ENCODE measurements around the gene GAL3ST1. TPM values are rescaled to one million over a fixed set of nuclear protein-coding genes. Genes with fewer than 3 reads are reported as not detected.

Gene GAL3ST1
- polyA plus RNA-seq, 1 donor (not counting 4 experiments of a cell fraction or from before 2014, with no cell fraction given) = not detected

DNA sequence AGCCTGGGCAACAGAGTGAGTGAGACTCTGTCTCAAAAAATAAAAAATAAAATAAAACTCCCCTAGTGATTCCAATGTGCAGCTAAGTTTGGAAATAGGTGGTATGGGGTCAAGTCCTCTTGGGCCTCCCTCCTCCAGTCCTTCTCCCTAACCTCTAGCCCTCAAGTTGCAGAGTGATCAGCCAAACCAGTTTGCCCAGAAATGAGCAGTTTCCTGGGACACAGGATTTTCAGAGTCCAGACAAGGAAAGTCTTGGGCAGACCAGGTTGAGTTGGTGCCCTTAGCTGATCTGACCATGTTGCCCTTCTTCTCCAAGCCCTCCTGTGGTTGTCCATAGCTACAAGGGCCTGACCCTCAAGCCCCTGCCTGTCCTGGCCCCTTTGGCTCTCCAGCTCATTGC is 40.4 kb upstream of the GAL3ST1 start:
- Histone ChIP-seq H3K9me3 (ENCODE audit: control insufficient read depth, low read depth, low read length) (no peaks in the 10 kb centered on the region), H3K9me1 (ENCODE audit: control insufficient read depth, extremely low read depth, insufficient read depth, low read length) (no peaks in the 10 kb centered on the region), H4K20me1 (ENCODE audit: control insufficient read depth, extremely low read depth, insufficient read depth, low read length) (no peaks in the 10 kb centered on the region), H3K4me2 (ENCODE audit: control insufficient read depth, extremely low read depth, insufficient read depth, low read depth, low read length) (no peak overlapping the region), H3K27ac (ENCODE audit: control insufficient read depth, insufficient read depth, low read length) (no peak overlapping the region), H3K4me3 (ENCODE audit: control insufficient read depth in 2 of 3, extremely low read depth in 1 of 3, insufficient read depth in 2 of 3, low read depth in 1 of 3, low read length in 3 of 3) (no peak overlapping the region), H3K9ac (ENCODE audit: control insufficient read depth, extremely low read depth, insufficient read depth, low read length) (no peak overlapping the region), H2AFZ (ENCODE audit: control insufficient read depth, low read length) (no peak overlapping the region), H3K36me3 (ENCODE audit: control insufficient read depth in 2 of 2, extremely low read depth in 1 of 2, insufficient read depth in 2 of 2, low read length in 2 of 2) (no peaks in the 10 kb centered on the region), H3K4me1 (ENCODE audit: control insufficient read depth, extremely low read depth, insufficient read depth, low read length) (no peaks in the 10 kb centered on the region), H3K27me3 (ENCODE audit: control insufficient read depth, extremely low read depth, insufficient read depth, low read length) (no peaks in the 10 kb centered on the region), H3K79me2 (ENCODE audit: control insufficient read depth, insufficient read depth, low read length) (no peaks in the 10 kb centered on the region)
- TF ChIP-seq CTCF (optimal IDR thresholded peaks at IDR 0.05 in 1 of 3, IDR thresholded peaks at IDR 0.05 in 1 of 3, conservative IDR thresholded peaks at IDR 0.05 in 1 of 3; ENCODE audit: extremely low read depth in 1 of 3, insufficient read depth in 2 of 3, low read length in 3 of 3) = no peak
- TF ChIP-seq EZH2 (IDR thresholded peaks at IDR 0.05; ENCODE audit: low read length) = no peak
- no peak for FAIRE-seq
- dilution Hi-C loops (cut with MboI; ENCODE audit: extremely low pct_ligation_motif_present, low sequenced_read_pairs) = no loop called here
- DNase-seq (ENCODE audit: low read depth, low spot score) = no peak

DNA sequence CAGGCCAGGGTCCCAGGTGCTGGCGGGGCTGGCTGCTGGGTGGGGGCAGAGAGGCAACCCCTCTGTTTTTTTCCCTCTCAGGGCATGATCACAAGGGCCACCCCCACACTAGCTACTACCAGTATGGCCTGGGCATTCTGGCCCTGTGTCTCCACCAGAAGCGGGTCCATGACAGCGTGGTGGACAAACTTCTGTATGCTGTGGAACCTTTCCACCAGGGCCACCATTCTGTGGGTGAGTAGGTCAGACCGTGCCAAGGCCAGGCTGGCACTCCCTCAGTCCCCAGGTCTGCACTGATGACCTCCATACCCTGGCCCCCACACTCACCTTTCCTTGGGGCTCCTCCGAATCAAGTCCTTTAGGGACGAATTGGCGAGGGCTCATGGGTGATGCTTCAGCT is 39.8 kb upstream of the GAL3ST1 start:
- H3K27me3 ChIP-seq (ENCODE audit: control insufficient read depth, extremely low read depth, insufficient read depth, low read length) = no peaks in the 10 kb centered on the region
- TF ChIP-seq EZH2 (IDR thresholded peaks at IDR 0.05; ENCODE audit: low read length) = no peak
- no peak overlapping the region for H3K27ac ChIP-seq (ENCODE audit: control insufficient read depth, insufficient read depth, low read length)
- H3K4me2 ChIP-seq (ENCODE audit: control insufficient read depth, extremely low read depth, insufficient read depth, low read depth, low read length) = no peak overlapping the region
- DNase-seq (ENCODE audit: low read depth, low spot score) = no peak
- dilution Hi-C loops (cut with MboI; ENCODE audit: extremely low pct_ligation_motif_present, low sequenced_read_pairs) = no loop called here
- no peaks in the 10 kb centered on the region for H3K79me2 ChIP-seq (ENCODE audit: control insufficient read depth, insufficient read depth, low read length)
- H3K4me3 ChIP-seq (ENCODE audit: control insufficient read depth in 2 of 3, extremely low read depth in 1 of 3, insufficient read depth in 2 of 3, low read depth in 1 of 3, low read length in 3 of 3) = no peak overlapping the region
- FAIRE-seq = no peak
- H3K4me1 ChIP-seq (ENCODE audit: control insufficient read depth, extremely low read depth, insufficient read depth, low read length) = peaks cover 6% of the 10 kb centered on the region
- no peak overlapping the region for H3K9ac ChIP-seq (ENCODE audit: control insufficient read depth, extremely low read depth, insufficient read depth, low read length)
- no peaks in the 10 kb centered on the region for H3K9me1 ChIP-seq (ENCODE audit: control insufficient read depth, extremely low read depth, insufficient read depth, low read length)
- H4K20me1 ChIP-seq (ENCODE audit: control insufficient read depth, extremely low read depth, insufficient read depth, low read length) = no peaks in the 10 kb centered on the region
- H3K9me3 ChIP-seq (ENCODE audit: control insufficient read depth, low read depth, low read length) = no peaks in the 10 kb centered on the region
- H3K36me3 ChIP-seq (ENCODE audit: control insufficient read depth in 2 of 2, extremely low read depth in 1 of 2, insufficient read depth in 2 of 2, low read length in 2 of 2) = no peaks in the 10 kb centered on the region
- H2AFZ ChIP-seq (ENCODE audit: control insufficient read depth, low read length) = no peak overlapping the region

DNA sequence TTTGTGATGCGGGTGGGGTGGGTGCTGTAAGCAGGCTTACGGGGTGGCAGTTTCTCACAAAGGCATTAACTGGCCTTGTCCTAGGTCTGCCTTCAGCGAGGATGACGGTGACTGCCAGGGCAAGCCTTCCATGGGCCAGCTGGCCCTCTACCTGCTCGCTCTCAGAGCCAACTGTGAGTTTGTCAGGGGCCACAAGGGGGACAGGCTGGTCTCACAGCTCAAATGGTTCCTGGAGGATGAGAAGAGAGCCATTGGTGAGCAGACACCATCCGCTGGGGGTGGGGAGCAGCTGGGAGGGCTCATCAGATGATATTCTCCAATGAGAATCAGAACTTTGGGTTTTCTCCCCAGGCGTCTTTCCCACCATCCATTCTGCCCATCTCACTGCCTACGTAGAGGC is 38.3 kb upstream of the GAL3ST1 start:
- TF ChIP-seq CTCF (optimal IDR thresholded peaks at IDR 0.05 in 1 of 3, IDR thresholded peaks at IDR 0.05 in 1 of 3, conservative IDR thresholded peaks at IDR 0.05 in 1 of 3; ENCODE audit: extremely low read depth in 1 of 3, insufficient read depth in 2 of 3, low read length in 3 of 3) = no peak
- TF ChIP-seq EZH2 (IDR thresholded peaks at IDR 0.05; ENCODE audit: low read length) = no peak
- Histone ChIP-seq H4K20me1 (ENCODE audit: control insufficient read depth, extremely low read depth, insufficient read depth, low read length) (no peaks in the 10 kb centered on the region), H3K9me1 (ENCODE audit: control insufficient read depth, extremely low read depth, insufficient read depth, low read length) (no peaks in the 10 kb centered on the region), H3K9me3 (ENCODE audit: control insufficient read depth, low read depth, low read length) (no peaks in the 10 kb centered on the region), H3K27ac (ENCODE audit: control insufficient read depth, insufficient read depth, low read length) (no peak overlapping the region), H3K36me3 (ENCODE audit: control insufficient read depth in 2 of 2, extremely low read depth in 1 of 2, insufficient read depth in 2 of 2, low read length in 2 of 2) (no peaks in the 10 kb centered on the region), H2AFZ (ENCODE audit: control insufficient read depth, low read length) (no peak overlapping the region), H3K9ac (ENCODE audit: control insufficient read depth, extremely low read depth, insufficient read depth, low read length) (no peak overlapping the region), H3K4me2 (ENCODE audit: control insufficient read depth, extremely low read depth, insufficient read depth, low read depth, low read length) (no peak overlapping the region), H3K4me3 (ENCODE audit: control insufficient read depth in 2 of 3, extremely low read depth in 1 of 3, insufficient read depth in 2 of 3, low read depth in 1 of 3, low read length in 3 of 3) (no peak overlapping the region), H3K27me3 (ENCODE audit: control insufficient read depth, extremely low read depth, insufficient read depth, low read length) (no peaks in the 10 kb centered on the region), H3K79me2 (ENCODE audit: control insufficient read depth, insufficient read depth, low read length) (no peaks in the 10 kb centered on the region), H3K4me1 (ENCODE audit: control insufficient read depth, extremely low read depth, insufficient read depth, low read length) (peaks cover 13% of the 10 kb centered on the region)
- dilution Hi-C loops (cut with MboI; ENCODE audit: extremely low pct_ligation_motif_present, low sequenced_read_pairs) = no loop called here
- no peak for DNase-seq (ENCODE audit: low read depth, low spot score)
- FAIRE-seq = no peak

Data from keratinocyte (primary cell).